Omental fat pad (tissue), 4 donors: ENCODE results near the gene PRR14. TPM values are rescaled to one million over a fixed set of nuclear protein-coding genes. Genes with fewer than 3 reads are reported as not detected.

Source experiments
- ATAC-seq: fragments of 150-250 bp; one replicate; pipeline ENCODE4 v1.9.1; 2016; ENCODE audit warnings: mild to moderate bottlenecking, moderate library complexity; ENCODE audit not compliant: low FRiP score
- DNase-seq: peaks from one replicate; pipeline ENCODE4 v3.0.0-alpha.2; 2019; ENCODE audit warnings: low spot score
- CTCF ChIP-seq, 3 donors: fragments of 450-650 bp; IDR thresholded peaks; one replicate each; pipeline ENCODE4 v1.5.1; 2016 to 2017; ENCODE audit warnings: antibody characterized with exemption in 3 of 3, mild to moderate bottlenecking in 3 of 3, moderate library complexity in 2 of 3
- total RNA-seq, 4 donors: library from RNA; depleted of rRNA; stranded (reverse); fragments of >200 nt; gene quantifications; one replicate each; pipeline ENCODE4 v1.1.0, GENCODE V29; 2016

PRR14 gene
- total RNA-seq, 4 donors from 2014 or later: 12.7 to 50.4 (median 17.6) TPM

GRCh38 chr16:30669903-30670824, 19.4 kb downstream of the PRR14 start:
- DNase-seq: no peak
- TF ChIP-seq CTCF (IDR thresholded peaks at IDR 0.05): no peak
- no peak for ATAC-seq

GRCh38 chr16:30675143-30675542, 24.4 kb downstream of the PRR14 start:
- DNase-seq (no peak), ATAC-seq (no peak)

GRCh38 chr16:30677931-30678585, 27.3 kb downstream of the PRR14 start:
- DNase-seq: no peak
- ATAC-seq: no peak
- no peak for TF ChIP-seq CTCF (IDR thresholded peaks at IDR 0.05)

More at GRCh38 chr16:30675143-30675542, 24.4 kb downstream of the PRR14 start:
- no peak for TF ChIP-seq CTCF (IDR thresholded peaks at IDR 0.05)

- no peak for TF ChIP-seq CTCF (IDR thresholded peaks at IDR 0.05)
- no peak for DNase-seq
Measured at GRCh38 chr16:30678586-30678970, 27.8 kb downstream of the PRR14 start.

GRCh38 chr16:30680326-30680725, 29.6 kb downstream of the PRR14 start:
- TF ChIP-seq CTCF (IDR thresholded peaks at IDR 0.05): no peak

More at GRCh38 chr16:30678586-30678970, 27.8 kb downstream of the PRR14 start:
- ATAC-seq: no peak

DNA sequence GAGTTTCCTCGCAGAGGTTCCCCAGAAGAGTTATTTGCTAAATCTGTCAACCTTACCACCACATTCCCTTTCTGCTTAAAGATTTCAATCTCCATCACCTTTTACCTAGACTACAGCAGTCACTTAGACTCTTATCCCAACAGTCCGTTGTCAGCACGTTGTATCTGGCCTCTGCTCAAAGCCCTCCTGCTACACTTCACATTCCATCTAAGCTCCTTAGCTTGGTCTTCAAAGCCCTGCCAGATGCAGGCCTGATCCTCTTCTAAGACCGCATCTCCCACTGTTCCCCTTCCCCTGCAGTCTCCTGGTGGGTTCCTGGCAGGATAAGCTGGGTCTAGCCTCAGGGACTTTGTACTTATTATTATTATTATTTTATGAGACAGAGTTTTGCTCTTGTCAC, 37.9 kb downstream of the PRR14 start:
- DNase-seq (no peak), ATAC-seq (no peak)
- TF ChIP-seq CTCF (IDR thresholded peaks at IDR 0.05): no peak

More at GRCh38 chr16:30680326-30680725, 29.6 kb downstream of the PRR14 start:
- DNase-seq (no peak), ATAC-seq (no peak)
